AML-193 (cell line): Measurements from ENCODE around the gene ADCK2.
"Not testable (repeated sequence)": the region's sequence is repeated elsewhere in the genome, so short reads cannot be mapped to it uniquely, and the experiment has no call there.

Experiments used
- DNase-seq, 2 experiments: peaks; one replicate each; lab custom pipeline; 2025; lab: John Stamatoyannopoulos, UW

ADCK2 gene

DNA sequence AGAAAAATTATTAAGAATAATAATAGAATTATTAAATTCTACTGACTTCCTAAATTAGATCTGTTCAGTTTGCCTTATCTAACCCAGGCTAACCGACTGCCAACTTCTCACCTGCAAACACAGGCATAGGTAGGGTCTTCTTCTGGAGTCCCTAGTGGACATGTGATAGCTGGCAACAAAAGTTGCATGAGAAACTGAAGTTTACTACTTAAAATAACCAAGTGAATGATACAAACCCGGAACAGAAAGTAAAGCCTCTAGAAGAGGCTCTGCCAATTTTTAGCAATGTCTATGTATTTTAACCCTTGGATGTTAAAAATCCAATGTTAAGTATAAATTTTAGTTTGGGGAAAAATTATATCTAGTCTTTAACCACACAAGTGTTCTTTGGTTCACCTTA is 61.4 kb downstream of the ADCK2 start:
- DNase-seq, result no peak

DNA sequence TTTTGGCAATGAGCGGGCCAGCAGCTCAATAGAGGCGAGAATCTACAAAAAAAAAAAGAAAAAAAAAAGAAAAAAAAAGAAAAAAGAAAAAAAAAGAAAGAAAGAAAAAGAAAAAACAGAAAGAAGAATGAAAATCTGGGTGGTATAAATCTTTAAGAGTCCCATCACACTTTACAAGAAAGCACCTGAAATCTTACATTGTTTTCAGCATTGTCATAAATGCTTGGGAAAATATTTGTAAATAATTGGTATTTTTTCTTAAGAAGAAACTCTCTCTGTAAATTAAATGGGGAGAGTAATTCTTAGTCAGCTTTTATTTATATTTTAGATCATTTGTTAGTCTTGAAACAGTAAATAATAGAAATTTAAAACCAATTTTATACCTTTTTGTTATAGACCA is 62.0 kb downstream of the ADCK2 start:
- DNase-seq, result no peak

DNA sequence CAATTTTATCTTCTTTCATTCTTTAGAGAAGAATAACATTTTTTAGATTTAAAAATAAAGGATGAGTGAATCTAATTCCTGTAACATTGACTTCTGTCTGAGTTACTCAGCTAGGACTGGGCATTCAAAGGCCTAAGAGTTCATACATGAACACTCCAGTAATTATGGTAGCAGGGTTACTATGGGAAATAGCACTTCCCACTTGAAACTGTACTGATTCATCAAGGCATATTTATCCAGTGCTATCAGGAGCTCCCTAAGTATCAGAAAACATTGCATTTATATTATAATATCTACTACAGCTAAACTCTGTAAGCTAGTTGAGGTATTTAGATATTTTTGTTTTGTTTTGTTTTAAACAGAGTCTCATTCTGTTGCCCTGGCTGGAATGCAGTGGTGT is 65.5 kb downstream of the ADCK2 start:
- DNase-seq, result no peak

- not testable (repeated sequence) for DNase-seq
These were observed 70.5 kb downstream of the ADCK2 start for GRCh38 chr7:140743255-140743654.

DNA sequence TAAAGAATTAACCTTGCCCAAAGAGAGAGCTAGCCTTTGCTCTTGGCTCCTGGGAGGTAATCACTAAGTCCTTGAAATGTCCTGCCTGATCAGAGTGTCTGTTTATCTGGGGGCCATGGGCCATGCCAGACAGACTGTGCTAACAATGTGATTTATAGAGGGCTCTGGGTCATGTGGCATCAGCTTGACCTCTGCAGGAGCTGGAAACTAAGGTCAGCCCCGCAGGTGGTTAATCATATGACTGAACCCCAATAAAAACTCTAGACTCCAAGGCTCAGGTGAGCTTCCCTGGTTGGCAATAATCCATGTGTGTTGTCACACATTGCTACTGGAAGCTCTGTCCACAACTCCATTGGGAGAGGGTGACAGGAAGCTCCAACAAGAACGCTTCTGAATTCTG is 71.3 kb downstream of the ADCK2 start:
- DNase-seq, result no peak
